HG02852 (cell line): ENCODE measurements around the gene KL.

ENCODE experiments used
- ATAC-seq: cut with Tn5 transposase; IDR thresholded peaks from one replicate; pipeline ENCODE4 v1.9.1; 2021; ENCODE audit warnings: mild to moderate bottlenecking, moderate library complexity; ENCODE audit not compliant: unreplicated experiment

The KL gene

GRCh38 chr13:33003458-33004019 lies 12.7 kb upstream of the KL start:
- no peak for ATAC-seq

GRCh38 chr13:33004511-33004910 lies 11.7 kb upstream of the KL start:
- no peak for ATAC-seq

GRCh38 chr13:33006134-33006533 lies 10.1 kb upstream of the KL start:
- ATAC-seq = no peak

GRCh38 chr13:33006638-33007037 lies 9.6 kb upstream of the KL start:
- ATAC-seq = no peak

GRCh38 chr13:33007237-33007636 lies 9.0 kb upstream of the KL start:
- ATAC-seq = no peak

GRCh38 chr13:33007950-33008349 lies 8.3 kb upstream of the KL start:
- no peak for ATAC-seq

- ATAC-seq = no peak
These were observed 7.1 kb upstream of the KL start for GRCh38 chr13:33008946-33009722.

- ATAC-seq = no peak
These were observed 4.3 kb upstream of the KL start for GRCh38 chr13:33011828-33012470.

GRCh38 chr13:33014291-33014690 lies 1.9 kb upstream of the KL start:
- ATAC-seq = no peak

- no peak for ATAC-seq
These were observed 968 bp upstream of the KL start for GRCh38 chr13:33015241-33015668.

- ATAC-seq = peak; percentile 28
These were observed 366 bp upstream of the KL start for GRCh38 chr13:33015791-33016323.

GRCh38 chr13:33017323-33017929 lies 1.2 kb downstream of the KL start:
- ATAC-seq = peak; percentile 73

GRCh38 chr13:33018886-33019285 lies 2.7 kb downstream of the KL start:
- no peak for ATAC-seq

- no peak for ATAC-seq
These were observed 6.8 kb downstream of the KL start for GRCh38 chr13:33022986-33023385.

- no peak for ATAC-seq
These were observed 9.1 kb downstream of the KL start for GRCh38 chr13:33025220-33025744.

- ATAC-seq = no peak
These were observed 10.4 kb downstream of the KL start for GRCh38 chr13:33026489-33027152.

- ATAC-seq = no peak
These were observed 12.4 kb downstream of the KL start for GRCh38 chr13:33028620-33029019.

- ATAC-seq = no peak
These were observed 15.1 kb downstream of the KL start for GRCh38 chr13:33031277-33031676.

GRCh38 chr13:33032037-33032625 lies 15.9 kb downstream of the KL start:
- ATAC-seq = no peak

- peak; percentile 91 for ATAC-seq
These were observed 17.0 kb downstream of the KL start for GRCh38 chr13:33033051-33033812.
